ENCODE measurements around the gene LRRC8B.

Gene LRRC8B

DNA sequence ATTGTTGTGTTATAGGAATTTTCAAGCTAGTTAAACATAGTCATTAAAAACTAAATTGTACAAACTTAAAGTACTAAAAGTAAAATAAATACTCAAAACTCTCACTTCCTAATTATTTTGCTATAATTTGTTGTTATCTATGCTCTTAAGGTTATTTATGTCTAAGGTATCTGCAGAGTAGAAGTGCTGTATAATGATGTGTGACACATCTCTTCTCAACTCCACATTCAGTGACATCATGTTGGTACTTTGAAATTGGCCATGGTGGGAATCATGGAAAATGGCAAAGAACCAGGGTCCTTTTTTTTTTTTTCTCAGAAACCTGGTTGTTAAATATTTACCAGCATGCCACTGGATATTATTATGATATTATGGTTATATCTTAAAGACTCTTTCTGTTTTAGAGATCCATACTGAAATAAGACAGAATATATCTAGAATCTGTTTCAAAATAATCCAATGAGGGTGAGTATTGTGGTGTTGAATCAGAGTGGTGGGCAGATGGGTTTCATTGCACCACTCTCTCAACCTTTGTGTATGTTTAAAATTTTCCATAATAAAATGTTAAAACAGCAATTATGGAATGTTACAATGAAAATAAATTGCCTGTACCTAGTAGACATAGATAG, 22.4 kb downstream of the LRRC8B start:
- H3K4me3 ChIP-seq (ENCODE audit: control insufficient read depth, low read depth, low read length), result no peak overlapping the region
- TF ChIP-seq, protein P1, sequence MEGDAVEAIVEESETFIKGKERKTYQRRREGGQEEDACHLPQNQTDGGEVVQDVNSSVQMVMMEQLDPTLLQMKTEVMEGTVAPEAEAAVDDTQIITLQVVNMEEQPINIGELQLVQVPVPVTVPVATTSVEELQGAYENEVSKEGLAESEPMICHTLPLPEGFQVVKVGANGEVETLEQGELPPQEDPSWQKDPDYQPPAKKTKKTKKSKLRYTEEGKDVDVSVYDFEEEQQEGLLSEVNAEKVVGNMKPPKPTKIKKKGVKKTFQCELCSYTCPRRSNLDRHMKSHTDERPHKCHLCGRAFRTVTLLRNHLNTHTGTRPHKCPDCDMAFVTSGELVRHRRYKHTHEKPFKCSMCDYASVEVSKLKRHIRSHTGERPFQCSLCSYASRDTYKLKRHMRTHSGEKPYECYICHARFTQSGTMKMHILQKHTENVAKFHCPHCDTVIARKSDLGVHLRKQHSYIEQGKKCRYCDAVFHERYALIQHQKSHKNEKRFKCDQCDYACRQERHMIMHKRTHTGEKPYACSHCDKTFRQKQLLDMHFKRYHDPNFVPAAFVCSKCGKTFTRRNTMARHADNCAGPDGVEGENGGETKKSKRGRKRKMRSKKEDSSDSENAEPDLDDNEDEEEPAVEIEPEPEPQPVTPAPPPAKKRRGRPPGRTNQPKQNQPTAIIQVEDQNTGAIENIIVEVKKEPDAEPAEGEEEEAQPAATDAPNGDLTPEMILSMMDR (conservative IDR thresholded peaks at IDR 0.05; ENCODE audit: control insufficient read depth, insufficient read depth, low read depth, low read length), result no peak
- DNase-seq (ENCODE audit: low read depth), result peak; percentile 25

DNA sequence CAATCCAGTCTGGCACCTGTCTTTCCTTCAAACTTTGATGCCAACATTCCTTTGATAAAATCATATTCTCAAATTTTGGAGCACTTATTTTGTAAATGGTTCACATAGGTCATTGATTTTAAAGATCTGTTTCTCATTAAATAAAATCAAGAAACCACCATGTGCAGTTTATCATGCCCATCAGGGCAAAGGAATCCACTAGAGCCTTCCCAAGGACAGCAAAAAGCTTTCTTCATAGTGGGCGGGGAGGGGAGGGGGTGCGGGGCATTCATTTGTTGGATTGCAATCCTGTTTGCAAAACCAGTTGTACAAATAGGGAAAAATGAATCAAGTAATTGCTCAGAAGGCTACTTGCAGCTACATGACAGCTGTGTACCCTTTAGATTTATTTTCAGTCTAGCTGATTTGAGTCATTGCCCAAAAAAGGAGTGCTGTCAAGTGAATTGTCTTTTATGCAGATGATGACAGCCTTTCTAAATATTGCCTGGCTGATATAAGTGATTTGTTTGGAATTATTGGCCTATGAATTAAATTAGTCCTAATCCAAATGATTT, 23.0 kb downstream of the LRRC8B start:
- no peak overlapping the region for H3K4me3 ChIP-seq (ENCODE audit: control insufficient read depth, low read depth, low read length)
- peak; percentile 88 for DNase-seq (ENCODE audit: low read depth)
- TF ChIP-seq, protein P1 (conservative IDR thresholded peaks at IDR 0.05; ENCODE audit: control insufficient read depth, insufficient read depth, low read depth, low read length), result no peak

DNA sequence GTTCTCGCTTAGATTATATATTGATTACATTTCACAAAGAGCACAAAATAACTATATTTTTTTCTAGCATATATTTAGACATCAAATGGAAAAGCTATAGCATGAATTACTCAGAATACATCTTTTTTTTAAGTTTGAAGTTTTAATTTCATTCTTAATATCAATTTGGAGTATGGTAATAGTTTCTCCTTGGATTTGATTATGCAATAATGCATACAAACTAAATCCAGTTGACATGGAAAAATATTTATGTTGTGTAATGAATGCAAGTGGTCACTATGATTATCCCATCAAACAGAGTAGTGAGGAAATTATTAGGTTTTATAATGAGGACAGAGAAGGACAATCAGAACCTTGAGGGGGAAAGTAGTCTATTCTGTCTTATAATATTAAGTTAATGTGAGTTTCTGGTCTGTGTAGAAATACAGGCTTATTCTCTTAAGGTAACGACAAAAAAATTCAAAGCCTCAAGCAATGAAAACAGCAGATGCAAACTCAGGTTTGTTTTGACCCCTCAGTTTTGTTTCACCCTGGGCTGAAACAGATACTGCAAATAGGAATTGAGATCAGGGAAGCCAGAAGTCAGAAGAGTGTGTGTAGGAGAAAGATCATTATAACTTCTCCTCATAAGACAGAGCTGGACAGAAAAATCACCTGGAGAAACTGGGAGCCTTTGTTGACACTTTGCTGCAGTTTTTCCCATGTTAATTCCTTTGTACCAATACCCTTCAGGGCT, 23.7 kb downstream of the LRRC8B start:
- no peak for DNase-seq (ENCODE audit: low read depth)
- H3K4me3 ChIP-seq (ENCODE audit: control insufficient read depth, low read depth, low read length), result no peak overlapping the region

DNA sequence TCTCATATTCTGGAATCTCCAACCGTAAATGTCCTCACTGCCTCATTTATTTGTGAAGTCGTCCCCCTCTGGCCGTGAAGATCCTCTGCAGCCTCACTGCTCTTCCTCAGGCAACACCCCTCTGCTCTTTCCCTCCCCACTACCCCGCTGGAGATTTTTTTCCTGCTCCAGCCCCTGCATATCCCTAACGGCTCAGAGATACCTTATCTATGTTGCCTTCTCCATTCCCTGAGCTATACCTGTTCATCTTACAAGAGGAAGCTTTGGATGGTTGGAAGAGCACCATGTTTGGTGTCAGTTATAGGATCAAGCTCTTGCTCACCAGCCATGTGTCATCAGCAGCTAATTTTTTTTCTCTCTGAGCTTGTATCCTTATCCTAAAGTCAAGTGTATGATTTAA, 26.4 kb downstream of the LRRC8B start:
- DNase-seq (ENCODE audit: low read depth), result no peak
- TF ChIP-seq, protein P1 (conservative IDR thresholded peaks at IDR 0.05; ENCODE audit: control insufficient read depth, insufficient read depth, low read depth, low read length), result no peak
- H3K4me3 ChIP-seq (ENCODE audit: control insufficient read depth, low read depth, low read length), result no peak overlapping the region

More for the DNA sequence above, 23.7 kb downstream of the LRRC8B start:
- TF ChIP-seq, protein P1 (conservative IDR thresholded peaks at IDR 0.05; ENCODE audit: control insufficient read depth, insufficient read depth, low read depth, low read length), result no peak

DNA sequence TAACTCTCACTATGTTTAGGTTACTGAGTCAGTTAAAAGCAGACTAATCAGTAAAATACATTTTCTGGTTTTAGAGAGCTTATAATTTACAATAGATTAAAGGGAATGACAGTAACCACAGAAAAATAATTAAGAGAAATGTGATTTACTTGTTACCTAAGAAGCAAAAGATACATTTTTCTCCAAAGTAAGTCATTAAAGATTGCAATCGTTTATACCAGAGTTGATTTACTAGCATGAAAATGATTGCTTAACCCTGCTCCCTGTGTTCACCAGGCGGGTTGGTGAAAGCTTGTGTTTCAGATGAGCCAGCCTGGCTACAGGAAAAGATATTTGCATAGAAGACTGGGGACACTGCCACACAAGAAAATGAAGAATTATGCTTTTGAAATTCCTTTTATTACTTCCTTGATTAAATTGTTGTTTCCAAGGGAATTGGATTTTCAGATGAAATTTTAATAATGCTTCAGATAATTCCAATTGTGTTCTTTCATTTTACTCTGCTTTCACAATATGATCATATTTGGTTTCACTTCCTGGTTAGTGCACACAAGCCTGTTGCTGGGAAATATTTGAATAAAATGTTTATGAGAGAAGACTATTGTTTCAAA, 27.9 kb downstream of the LRRC8B start:
- DNase-seq (ENCODE audit: low read depth), result peak; percentile 45
- H3K4me3 ChIP-seq (ENCODE audit: control insufficient read depth, low read depth, low read length), result no peak overlapping the region
- TF ChIP-seq, protein P1 (conservative IDR thresholded peaks at IDR 0.05; ENCODE audit: control insufficient read depth, insufficient read depth, low read depth, low read length), result no peak

DNA sequence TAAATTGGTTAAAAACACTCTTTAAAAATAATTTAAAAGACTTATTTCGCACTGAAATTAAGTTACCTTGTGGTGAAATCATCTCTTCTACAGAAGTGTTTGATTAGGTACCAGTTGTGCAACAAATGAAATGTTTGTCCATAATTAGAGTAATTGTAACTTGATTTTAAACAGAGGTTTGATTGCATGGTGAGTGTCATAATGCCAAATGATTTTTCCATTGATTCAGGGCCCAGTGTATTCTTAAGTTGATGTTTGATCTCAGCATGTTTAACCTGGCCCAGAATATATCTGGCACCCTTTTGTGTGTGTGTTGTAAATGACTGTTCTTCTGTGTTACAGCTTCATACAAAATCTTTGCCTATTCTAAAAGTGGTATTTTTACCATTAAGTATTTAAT, 28.5 kb downstream of the LRRC8B start:
- H3K4me3 ChIP-seq (ENCODE audit: control insufficient read depth, low read depth, low read length), result no peak overlapping the region
- TF ChIP-seq, protein P1 (conservative IDR thresholded peaks at IDR 0.05; ENCODE audit: control insufficient read depth, insufficient read depth, low read depth, low read length), result no peak
- no peak for DNase-seq (ENCODE audit: low read depth)
